ENCODE results near the gene SORCS1.
"Not testable (repeated sequence)": the region's sequence is repeated elsewhere in the genome, so short reads cannot be mapped to it uniquely, and the experiment has no call there.

SORCS1 gene

DNA sequence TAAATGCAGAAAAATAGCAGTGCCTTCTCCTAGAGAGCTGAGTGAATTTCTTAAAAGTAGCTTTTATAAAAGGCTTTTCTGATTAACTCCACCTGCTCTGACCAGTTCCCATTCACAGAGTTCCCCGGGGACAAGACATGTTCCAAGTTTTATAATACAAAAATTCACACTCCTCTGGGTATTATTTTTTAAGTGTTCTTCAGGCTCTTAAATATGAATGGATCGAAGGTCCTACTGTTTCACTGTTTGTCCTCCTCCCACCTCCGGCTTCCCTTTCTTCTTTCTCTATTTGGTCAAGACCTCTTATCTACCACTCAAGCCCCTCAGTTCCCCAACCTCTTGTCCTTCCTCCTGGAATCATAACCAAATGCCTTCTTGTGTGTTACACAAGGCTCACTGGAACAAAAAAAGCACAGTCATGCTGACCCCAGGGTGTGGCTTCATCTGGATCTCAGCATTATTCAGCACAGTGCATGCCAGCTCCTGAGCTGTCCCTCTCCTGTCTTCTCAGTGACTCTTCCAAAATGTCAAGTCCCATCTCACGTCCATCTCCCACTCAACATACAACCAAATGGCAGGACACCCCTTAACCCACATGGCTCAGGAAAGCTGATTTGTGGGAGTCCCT is 222.4 kb downstream of the SORCS1 start:
- no peak for DNase-seq (ENCODE audit: low read depth)

DNA sequence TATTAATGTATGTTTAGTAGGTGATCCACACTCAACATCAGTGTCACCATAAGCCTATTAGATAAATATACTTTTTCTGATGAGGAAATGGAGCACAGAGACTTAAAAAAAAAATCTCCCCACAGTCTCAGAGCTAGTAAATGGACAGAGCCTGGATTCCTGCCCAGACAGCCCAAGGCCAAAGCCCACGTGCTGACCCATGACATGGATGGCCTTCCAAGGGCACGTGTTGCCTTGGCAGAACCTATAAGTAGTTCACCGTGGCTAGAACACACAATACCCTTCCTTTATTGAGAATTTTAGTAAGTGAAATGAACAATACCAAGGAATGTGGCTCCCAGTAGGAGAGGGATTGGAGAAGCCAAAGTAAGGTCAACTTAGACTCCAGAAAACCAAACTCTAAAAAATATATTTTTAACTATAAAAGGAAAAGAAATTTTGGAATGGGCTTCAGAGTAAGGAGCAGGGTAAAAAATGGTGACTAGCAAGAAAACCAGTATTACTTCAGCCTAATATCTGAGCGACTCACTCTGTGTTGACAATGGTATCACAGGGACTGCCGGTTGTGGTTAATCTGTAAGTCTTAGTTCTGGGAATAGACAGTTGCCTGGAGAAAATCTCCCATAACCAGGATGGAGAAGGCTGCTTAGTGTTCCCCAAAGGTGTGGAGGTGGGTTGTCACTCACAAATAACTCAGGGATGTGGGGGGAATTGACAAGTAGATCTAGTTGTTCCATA is 223.0 kb downstream of the SORCS1 start:
- DNase-seq (ENCODE audit: low read depth): no peak

DNA sequence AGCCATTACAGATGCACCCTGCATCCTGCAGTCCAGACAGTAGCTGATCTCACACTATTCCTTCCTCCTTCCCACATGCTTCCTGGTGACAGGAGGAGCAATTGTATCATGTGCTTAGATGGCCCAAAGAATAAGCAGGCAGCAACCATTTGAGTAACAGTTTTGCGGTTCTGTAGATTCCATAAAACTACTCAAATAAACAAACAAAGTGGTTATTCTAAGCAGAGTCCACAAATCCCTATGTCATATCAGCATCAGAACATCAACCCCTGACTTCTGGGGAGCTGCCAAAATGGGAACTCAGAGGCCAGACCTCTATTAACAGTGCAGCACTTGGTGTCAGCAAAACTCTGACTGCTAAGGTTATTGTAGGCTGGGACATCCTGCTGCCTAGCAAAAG is 226.0 kb downstream of the SORCS1 start:
- DNase-seq (ENCODE audit: low read depth): no peak

DNA sequence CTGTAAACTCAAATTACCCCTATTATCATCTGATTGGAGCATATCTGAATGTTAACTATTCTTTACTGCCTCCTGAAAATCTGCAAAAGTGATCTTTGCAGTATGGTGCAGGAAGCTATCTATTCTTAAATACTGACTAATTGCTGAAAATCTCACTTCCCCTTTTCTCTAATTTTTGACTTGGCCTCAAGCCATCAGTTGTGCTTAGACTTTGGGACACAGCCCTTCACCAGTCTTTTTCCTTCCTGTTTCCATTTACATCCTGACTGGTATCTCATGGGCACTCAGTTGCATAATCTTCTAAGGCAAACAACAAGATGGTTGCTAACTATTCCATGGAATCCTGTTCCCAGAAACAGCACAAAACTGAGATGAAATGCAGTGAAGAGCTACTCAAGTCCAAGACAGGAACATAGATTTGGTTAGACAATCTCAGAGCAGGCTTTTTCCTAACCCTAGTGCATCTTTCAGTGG is 228.5 kb downstream of the SORCS1 start:
- DNase-seq (ENCODE audit: low read depth): no peak

- no peak for DNase-seq (ENCODE audit: low read depth)
These were observed 232.7 kb downstream of the SORCS1 start for GRCh38 chr10:106931853-106932249.

- DNase-seq (ENCODE audit: low read depth): no peak
These were observed 233.2 kb downstream of the SORCS1 start for GRCh38 chr10:106931159-106931852.

- DNase-seq (ENCODE audit: low read depth): no peak
These were observed 233.8 kb downstream of the SORCS1 start for GRCh38 chr10:106930751-106931150.

GRCh38 chr10:106929291-106929895 is 235.1 kb downstream of the SORCS1 start:
- no peak for DNase-seq (ENCODE audit: low read depth)

GRCh38 chr10:106928151-106928550 is 236.4 kb downstream of the SORCS1 start:
- DNase-seq (ENCODE audit: low read depth): not testable (repeated sequence)

DNA sequence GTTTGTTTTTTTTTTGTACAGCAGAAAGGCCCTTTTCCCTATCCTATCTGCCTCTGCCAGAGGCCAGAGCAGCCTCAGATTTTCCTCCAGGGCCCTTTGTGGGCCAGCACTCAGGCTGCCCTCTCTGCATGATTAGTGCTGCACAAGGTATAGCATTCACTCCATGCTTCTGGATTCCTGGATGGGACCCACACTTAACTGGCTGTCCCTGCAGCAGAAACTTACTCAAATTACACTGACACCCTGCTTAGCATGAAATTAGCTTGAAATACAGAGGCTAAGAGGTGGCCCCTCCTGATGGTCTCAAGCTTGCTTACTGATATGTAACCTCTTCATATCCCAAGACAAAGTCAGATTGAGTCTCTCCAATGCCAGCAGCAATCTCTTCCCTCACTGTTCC is 239.3 kb downstream of the SORCS1 start:
- DNase-seq (ENCODE audit: low read depth): no peak

DNA sequence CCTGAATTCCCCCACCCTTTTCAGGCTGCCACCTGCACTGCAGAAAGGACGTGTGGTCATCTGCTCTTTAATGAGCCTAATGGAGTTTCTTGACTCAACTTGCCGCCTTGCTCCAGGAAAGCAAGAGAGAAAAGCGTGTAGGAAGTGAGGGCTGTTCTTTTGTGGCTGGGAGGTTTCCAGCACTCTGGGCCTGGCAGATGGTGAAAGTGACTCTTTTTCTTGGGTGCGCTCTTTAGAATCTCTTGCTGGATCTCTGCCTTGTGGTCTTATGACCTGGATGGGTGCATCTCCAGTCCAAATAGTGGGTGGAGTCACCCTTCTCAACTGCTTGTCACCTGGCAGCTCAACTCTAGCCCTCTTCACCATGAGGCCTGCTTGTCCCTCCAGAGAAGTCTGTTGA is 244.0 kb downstream of the SORCS1 start:
- DNase-seq (ENCODE audit: low read depth): no peak

DNA sequence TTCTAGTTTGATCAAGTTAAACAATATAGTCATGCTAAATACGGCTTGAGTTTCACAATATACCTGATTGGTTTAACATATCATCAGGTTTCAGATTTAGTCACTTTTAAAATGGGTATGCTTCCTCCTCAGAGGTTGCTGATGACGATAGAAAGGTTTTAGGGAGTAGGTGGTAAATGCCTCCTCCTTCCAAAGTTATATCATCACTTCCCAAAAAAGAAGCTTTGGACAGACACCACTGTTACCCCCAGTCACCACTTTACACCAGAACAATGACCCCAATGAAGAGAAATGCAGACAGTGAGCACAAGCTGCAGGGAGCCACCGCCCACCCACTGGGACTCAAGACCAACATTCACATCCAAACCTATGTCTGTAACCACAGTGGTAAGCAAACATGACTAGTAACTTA is 244.6 kb downstream of the SORCS1 start:
- DNase-seq (ENCODE audit: low read depth): no peak

DNA sequence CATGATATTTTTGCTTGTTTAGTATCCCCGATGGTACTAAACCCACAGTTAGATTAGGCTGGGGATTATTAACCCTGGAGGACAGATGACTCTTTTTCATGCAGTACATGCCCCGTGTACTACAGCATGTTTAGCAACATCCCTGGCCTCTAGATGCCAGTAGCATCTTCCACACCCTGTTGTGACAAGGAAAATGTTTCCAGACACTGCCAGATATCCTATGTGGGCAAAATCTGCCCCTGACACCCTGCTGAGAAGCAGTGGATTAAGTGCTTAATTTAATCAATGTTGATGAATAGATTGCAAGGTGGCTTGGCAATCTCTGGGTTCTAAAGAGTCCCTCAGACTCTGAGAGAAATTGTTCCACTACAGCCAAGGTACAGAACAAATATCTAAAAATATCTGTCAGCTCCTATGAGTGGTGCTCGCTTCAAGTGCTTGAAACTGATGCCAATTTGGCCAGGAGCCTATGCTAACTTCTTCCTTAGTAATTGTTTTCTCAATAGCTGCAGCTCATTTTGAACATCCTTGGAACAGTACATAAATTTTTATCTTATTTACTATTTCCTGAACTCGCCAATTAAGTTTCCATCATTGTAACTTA is 247.0 kb downstream of the SORCS1 start:
- no peak for DNase-seq (ENCODE audit: low read depth)

GRCh38 chr10:106914016-106914415 is 250.5 kb downstream of the SORCS1 start:
- no peak for DNase-seq (ENCODE audit: low read depth)

- DNase-seq (ENCODE audit: low read depth): no peak
These were observed 251.2 kb downstream of the SORCS1 start for GRCh38 chr10:106913348-106913747.

DNA sequence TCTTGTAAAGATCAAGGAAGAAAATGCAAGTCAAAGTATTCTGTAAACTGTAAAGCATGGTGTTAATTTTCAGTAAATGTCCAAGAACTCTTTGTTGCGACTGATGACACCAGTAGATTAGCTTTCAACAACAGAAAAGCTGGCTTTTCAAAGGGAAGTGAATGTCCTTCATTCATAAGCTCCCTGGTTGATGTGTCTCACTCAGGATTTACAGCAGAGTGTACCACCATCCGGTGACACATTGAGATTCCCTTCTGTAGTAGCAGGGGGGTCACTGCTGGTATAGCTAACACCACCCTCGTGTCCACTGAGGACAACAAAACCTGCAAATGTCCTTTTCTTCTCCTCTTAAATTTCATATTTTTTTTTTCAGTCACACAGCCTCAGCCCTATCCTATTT is 253.4 kb downstream of the SORCS1 start:
- DNase-seq (ENCODE audit: low read depth): no peak

DNA sequence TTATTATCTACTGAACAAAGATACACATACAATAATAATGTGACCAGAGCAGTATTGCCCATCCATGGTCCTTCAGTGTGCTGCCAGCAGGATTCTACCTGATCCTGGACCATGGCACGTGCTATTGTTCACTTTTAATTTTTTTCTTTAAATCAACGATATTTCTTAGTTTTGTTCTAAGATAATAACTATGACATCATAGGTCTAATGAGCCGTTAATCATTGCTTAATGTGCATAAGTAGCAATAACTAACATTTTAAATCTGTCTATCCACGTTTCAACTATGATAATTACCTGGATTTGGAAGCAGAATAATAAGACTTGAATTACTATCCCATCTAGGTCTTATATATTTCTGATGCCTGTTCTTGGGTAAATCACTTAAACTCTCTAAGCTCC is 253.8 kb downstream of the SORCS1 start:
- no peak for DNase-seq (ENCODE audit: low read depth)

DNA sequence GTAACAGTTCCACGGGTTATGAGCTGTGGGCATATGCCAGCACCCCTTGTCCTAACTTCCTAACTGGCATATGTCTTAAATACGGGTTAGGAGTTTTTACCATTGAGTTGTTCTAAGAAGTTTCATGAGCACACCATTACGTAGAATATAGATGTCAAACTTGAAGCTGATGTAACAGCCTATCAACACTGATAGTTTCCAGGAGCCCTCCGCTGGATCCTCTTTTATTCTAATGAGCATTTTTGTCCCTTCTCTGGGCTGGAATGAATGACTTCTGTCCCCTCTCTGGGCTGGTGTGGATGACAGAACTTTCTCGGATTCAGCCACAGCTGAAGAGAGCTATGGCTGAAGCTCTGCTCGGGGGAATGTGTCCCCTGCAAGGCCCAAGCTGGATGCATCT is 256.3 kb downstream of the SORCS1 start:
- DNase-seq (ENCODE audit: low read depth): no peak

GRCh38 chr10:106904209-106904608 is 260.3 kb downstream of the SORCS1 start:
- DNase-seq (ENCODE audit: low read depth): no peak

DNA sequence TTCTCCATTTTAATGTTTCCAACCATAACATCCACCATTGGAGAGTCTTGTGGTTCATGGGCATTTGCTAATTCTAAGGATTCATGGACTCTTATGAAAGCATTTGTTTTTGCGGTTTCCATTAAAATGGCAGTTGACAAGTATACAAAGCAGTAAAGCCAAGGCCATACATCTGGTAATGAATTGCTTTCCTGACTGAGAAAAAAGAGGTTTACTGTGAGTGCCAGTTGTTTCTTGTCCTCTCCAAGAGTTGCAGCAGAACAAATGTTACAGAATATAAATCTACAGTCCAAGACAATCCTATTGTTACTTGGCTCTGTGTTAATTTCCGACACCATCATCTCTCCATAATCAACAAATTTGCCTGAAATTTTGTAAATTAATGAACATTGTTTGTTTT is 261.3 kb downstream of the SORCS1 start:
- no peak for DNase-seq (ENCODE audit: low read depth)

- DNase-seq (ENCODE audit: low read depth): no peak
These were observed 264.4 kb downstream of the SORCS1 start for GRCh38 chr10:106900016-106900652.

GRCh38 chr10:106898446-106898845 is 266.1 kb downstream of the SORCS1 start:
- DNase-seq (ENCODE audit: low read depth): no peak

All from ELR (cell line).